C4-2B (cell line): ENCODE data around the gene OXGR1.

Experiments used
- ZFX ChIP-seq: fragments of 450-650 bp; IDR thresholded peaks from 2 replicates; pipeline ENCODE4 v1.6.1; 2017
- TF ChIP-seq, protein P1 (sequence below): fragments of 450-650 bp; conservative IDR thresholded peaks from 2 replicates; pipeline ENCODE4 v1.5.1; 2017; ENCODE audit warnings: mild to moderate bottlenecking

DNA sequence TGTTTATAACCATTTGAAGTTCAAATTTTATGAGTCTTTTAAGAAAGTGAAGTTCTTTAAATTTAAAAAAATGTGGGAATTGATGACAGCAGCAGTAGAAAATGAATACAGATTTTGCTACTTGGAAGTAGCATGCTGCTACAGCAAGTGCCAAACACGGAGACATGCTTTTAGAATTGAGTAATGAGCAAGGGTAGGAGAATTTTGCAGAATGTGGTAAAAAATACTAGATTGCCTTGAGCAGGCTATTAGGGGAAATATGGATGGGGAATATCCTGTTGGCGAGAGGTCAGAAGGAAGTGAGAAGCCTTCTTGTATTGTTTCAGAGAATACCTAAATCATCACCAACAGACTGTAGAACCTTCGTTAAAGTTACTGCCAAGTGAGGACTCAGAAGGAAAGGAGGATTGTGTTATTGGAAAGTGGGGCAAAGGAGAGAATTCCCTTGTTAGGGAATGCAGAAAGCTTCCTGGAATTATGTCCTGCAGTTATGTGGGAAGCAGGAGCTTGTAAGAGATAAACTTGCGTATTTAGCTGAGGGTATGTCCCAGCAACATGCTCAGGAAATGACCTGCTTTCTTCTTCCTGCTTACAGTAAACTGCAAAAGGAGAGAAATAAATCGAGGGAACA is 32.4 kb upstream of the OXGR1 start:
- TF ChIP-seq, protein P1, sequence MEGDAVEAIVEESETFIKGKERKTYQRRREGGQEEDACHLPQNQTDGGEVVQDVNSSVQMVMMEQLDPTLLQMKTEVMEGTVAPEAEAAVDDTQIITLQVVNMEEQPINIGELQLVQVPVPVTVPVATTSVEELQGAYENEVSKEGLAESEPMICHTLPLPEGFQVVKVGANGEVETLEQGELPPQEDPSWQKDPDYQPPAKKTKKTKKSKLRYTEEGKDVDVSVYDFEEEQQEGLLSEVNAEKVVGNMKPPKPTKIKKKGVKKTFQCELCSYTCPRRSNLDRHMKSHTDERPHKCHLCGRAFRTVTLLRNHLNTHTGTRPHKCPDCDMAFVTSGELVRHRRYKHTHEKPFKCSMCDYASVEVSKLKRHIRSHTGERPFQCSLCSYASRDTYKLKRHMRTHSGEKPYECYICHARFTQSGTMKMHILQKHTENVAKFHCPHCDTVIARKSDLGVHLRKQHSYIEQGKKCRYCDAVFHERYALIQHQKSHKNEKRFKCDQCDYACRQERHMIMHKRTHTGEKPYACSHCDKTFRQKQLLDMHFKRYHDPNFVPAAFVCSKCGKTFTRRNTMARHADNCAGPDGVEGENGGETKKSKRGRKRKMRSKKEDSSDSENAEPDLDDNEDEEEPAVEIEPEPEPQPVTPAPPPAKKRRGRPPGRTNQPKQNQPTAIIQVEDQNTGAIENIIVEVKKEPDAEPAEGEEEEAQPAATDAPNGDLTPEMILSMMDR: no peak
- no peak for TF ChIP-seq ZFX
